ENCODE data around the gene PLD6. TPM values are rescaled to one million over a fixed set of nuclear protein-coding genes. Genes with fewer than 3 reads are reported as not detected.

The PLD6 gene
- total RNA-seq, 2 donors from 2014 or later: 9.5 to 26.4 TPM

DNA sequence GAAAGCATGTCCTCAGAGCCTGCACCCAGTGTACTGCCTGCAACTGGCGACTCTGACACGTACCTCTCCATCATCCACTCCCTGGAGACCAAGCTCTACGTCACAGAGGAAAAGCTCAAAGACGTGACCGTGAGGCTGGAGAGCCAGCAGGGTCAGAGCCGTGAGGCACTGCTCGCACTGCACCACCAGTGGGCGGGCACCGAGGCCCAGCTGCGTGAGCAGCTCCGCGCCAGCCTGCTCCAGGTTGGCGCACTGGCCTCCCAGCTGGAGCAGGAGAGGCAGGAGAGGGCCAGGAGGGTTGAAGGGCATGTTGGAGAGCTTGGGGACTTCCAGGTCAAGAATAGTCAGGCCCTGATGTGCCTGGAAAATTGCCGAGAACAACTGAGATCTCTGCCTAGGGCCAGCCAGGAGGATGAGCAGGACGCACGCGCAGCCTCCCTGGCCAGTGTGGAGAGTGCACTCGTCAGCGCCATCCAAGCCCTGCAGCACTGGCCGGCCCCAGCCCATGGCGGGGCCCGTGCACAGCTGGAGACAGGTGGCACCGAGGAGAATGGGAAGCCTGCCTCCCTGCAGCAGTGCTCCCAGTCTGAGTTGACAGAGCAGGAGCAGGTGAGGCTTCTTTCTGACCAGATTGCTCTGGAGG lies 40.3 kb downstream of the PLD6 start:
- TF ChIP-seq POLR2A (IDR thresholded peaks at IDR 0.05) (no peak), POLR2AphosphoS5 (IDR thresholded peaks at IDR 0.05) (no peak)
- TF ChIP-seq, protein P1, sequence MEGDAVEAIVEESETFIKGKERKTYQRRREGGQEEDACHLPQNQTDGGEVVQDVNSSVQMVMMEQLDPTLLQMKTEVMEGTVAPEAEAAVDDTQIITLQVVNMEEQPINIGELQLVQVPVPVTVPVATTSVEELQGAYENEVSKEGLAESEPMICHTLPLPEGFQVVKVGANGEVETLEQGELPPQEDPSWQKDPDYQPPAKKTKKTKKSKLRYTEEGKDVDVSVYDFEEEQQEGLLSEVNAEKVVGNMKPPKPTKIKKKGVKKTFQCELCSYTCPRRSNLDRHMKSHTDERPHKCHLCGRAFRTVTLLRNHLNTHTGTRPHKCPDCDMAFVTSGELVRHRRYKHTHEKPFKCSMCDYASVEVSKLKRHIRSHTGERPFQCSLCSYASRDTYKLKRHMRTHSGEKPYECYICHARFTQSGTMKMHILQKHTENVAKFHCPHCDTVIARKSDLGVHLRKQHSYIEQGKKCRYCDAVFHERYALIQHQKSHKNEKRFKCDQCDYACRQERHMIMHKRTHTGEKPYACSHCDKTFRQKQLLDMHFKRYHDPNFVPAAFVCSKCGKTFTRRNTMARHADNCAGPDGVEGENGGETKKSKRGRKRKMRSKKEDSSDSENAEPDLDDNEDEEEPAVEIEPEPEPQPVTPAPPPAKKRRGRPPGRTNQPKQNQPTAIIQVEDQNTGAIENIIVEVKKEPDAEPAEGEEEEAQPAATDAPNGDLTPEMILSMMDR (IDR thresholded peaks at IDR 0.05): no peak
- intact Hi-C loops (cut with DNase I): no loop called here
- Histone ChIP-seq H3K9me3 (no peaks in the 10 kb centered on the region), H3K4me3 (no peak overlapping the region), H3K27me3 (replicated peaks; ENCODE audit: insufficient read depth) (no peaks in the 10 kb centered on the region), H3K4me1 (replicated peaks) (no peaks in the 10 kb centered on the region), H3K27ac (no peak overlapping the region), H3K36me3 (peaks cover 14 to 22% of the 10 kb centered on the region in 2 donors)
- WGBS: 92% methylated on average over 22 of the region's 23 CpGs
- no peak for DNase-seq (ENCODE audit: low spot score)

DNA sequence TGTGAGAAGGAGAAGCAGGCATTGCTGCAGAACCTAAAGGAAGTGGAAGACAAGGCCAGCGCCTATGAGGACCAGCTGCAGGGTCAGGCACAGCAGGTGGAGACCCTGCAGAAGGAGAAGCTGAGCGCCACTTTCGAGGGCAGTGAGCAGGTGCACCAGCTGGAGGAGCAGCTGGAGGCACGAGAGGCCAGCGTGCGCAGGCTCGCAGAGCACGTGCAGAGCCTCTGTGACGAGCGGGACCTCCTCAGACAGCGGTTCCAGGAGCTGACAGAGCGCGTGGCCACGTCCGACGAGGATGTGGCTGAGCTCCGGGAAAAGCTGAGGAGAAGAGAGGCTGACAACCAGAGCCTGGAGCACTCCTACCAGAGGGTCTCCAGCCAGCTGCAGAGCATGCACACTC lies 41.5 kb downstream of the PLD6 start:
- peaks cover 14 to 22% of the 10 kb centered on the region in 2 donors for H3K36me3 ChIP-seq
- 91% methylated on average over 17 of the region's 17 CpGs for WGBS

DNA sequence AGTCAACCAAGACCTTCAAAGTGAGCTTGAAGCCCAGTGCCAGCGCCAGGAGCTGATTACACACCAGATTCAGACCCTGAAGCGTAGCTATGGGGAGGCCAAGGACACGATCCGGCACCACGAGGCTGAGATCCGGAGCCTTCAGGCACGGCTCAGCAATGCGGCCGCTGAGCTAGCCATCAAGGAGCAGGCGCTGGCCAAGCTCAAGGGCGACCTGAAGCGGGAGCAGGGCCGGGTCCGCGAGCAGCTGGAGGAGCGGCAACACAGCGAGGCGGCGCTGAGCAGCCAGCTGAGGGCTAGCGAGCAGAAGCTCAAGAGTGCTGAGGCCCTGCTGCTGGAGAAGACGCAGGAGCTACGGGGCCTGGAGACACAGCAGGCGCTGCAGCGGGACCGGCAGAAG lies 42.0 kb downstream of the PLD6 start:
- DNase-seq (ENCODE audit: low spot score): no peak
- H3K36me3 ChIP-seq: peaks cover 14 to 22% of the 10 kb centered on the region in 2 donors
- no peaks in the 10 kb centered on the region for H3K27me3 ChIP-seq (replicated peaks; ENCODE audit: insufficient read depth)
- no peak overlapping the region for H3K27ac ChIP-seq
- TF ChIP-seq, protein P1 (IDR thresholded peaks at IDR 0.05): no peak
- TF ChIP-seq POLR2AphosphoS5 (IDR thresholded peaks at IDR 0.05) (no peak), POLR2A (IDR thresholded peaks at IDR 0.05) (no peak)
- 93% methylated on average over 25 of the region's 25 CpGs for WGBS
- no peak overlapping the region for H3K4me3 ChIP-seq
- no peaks in the 10 kb centered on the region for H3K9me3 ChIP-seq
- intact Hi-C loops (cut with DNase I): no loop called here
- no peaks in the 10 kb centered on the region for H3K4me1 ChIP-seq (replicated peaks)

More for the DNA sequence above, 41.5 kb downstream of the PLD6 start:
- Histone ChIP-seq H3K4me3 (no peak overlapping the region), H3K9me3 (no peaks in the 10 kb centered on the region), H3K4me1 (replicated peaks) (no peaks in the 10 kb centered on the region), H3K27ac (no peak overlapping the region), H3K27me3 (replicated peaks; ENCODE audit: insufficient read depth) (no peaks in the 10 kb centered on the region)
- TF ChIP-seq, protein P1 (IDR thresholded peaks at IDR 0.05): no peak
- no peak for TF ChIP-seq POLR2AphosphoS5 (IDR thresholded peaks at IDR 0.05)
- no peak for TF ChIP-seq POLR2A (IDR thresholded peaks at IDR 0.05)
- intact Hi-C loops (cut with DNase I): no loop called here
- no peak for DNase-seq (ENCODE audit: low spot score)

DNA sequence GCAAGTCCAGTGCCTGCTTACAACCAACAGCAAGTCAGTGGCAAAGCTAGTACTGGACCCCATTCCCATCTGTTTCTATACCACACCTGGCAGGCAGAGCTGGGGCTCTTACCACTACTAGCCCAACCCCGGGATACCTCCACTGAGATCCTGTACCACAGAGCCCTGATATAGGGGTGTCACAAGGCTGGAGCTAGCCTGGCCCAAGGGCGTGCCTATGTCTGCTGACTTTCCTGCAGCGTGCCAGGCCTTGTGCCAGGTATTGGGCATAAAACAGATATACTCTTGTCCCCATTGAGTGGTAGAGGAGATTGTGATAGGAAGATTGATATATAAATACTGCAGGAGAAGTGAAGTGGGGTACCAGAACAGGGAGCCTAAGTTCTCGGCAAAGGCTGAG lies 44.4 kb downstream of the PLD6 start:
- no peak overlapping the region for H3K27ac ChIP-seq
- intact Hi-C loops (cut with DNase I): no loop called here

DNA sequence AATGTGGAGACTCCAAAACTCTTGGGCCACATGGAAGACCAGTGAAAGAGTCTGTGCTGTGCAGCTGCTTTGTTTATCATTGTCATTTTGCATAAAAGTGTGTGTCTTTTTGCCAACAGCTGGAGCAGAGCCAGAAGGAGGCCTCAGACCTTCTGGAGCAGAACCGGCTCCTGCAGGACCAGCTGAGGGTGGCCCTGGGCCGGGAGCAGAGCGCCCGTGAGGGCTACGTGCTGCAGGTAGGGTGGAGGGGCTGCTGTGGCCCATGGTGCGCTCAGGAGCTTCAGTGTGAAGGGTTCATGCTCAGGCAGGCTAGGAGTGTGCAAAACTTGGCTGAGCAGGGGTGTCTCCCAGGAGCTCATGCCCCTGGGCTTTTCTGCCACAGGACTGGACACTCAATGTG lies 45.0 kb downstream of the PLD6 start:
- no peak for DNase-seq (ENCODE audit: low spot score)
- Histone ChIP-seq H3K36me3 (peaks cover 1 to 23% of the 10 kb centered on the region in 2 donors), H3K4me1 (replicated peaks) (no peaks in the 10 kb centered on the region), H3K27ac (no peak overlapping the region), H3K27me3 (replicated peaks; ENCODE audit: insufficient read depth) (no peaks in the 10 kb centered on the region), H3K9me3 (no peaks in the 10 kb centered on the region), H3K4me3 (no peak overlapping the region)
- TF ChIP-seq, protein P1 (IDR thresholded peaks at IDR 0.05): no peak
- TF ChIP-seq POLR2A (IDR thresholded peaks at IDR 0.05): no peak
- no peak for TF ChIP-seq POLR2AphosphoS5 (IDR thresholded peaks at IDR 0.05)
- intact Hi-C loops (cut with DNase I): no loop called here
- WGBS: 76% methylated on average over 6 of the region's 6 CpGs

More for the DNA sequence above, 44.4 kb downstream of the PLD6 start:
- no peaks in the 10 kb centered on the region for H3K27me3 ChIP-seq (replicated peaks; ENCODE audit: insufficient read depth)
- WGBS: 89% methylated on average over 4 of the region's 4 CpGs
- H3K9me3 ChIP-seq: no peaks in the 10 kb centered on the region
- H3K4me1 ChIP-seq (replicated peaks): no peaks in the 10 kb centered on the region
- TF ChIP-seq POLR2AphosphoS5 (IDR thresholded peaks at IDR 0.05): no peak
- peaks cover 7 to 17% of the 10 kb centered on the region in 2 donors for H3K36me3 ChIP-seq
- no peak overlapping the region for H3K4me3 ChIP-seq
- DNase-seq (ENCODE audit: low spot score): no peak

Data from prostate gland (tissue), 2 donors.